Omental fat pad (tissue), 4 donors: ENCODE results near the gene C1QL4. TPM values are rescaled to one million over a fixed set of nuclear protein-coding genes. Genes with fewer than 3 reads are reported as not detected.
"Not testable (repeated sequence)": the region's sequence is repeated elsewhere in the genome, so short reads cannot be mapped to it uniquely, and the experiment has no call there.

Source experiments
- ATAC-seq: fragments of 150-250 bp; one replicate; pipeline ENCODE4 v1.9.1; 2016; ENCODE audit warnings: mild to moderate bottlenecking, moderate library complexity; ENCODE audit not compliant: low FRiP score
- DNase-seq: peaks from one replicate; pipeline ENCODE4 v3.0.0-alpha.2; 2019; ENCODE audit warnings: low spot score
- CTCF ChIP-seq, 3 donors: fragments of 450-650 bp; IDR thresholded peaks; one replicate each; pipeline ENCODE4 v1.5.1; 2016 to 2017; ENCODE audit warnings: antibody characterized with exemption in 3 of 3, mild to moderate bottlenecking in 3 of 3, moderate library complexity in 2 of 3
- total RNA-seq, 4 donors: library from RNA; depleted of rRNA; stranded (reverse); fragments of >200 nt; gene quantifications; one replicate each; pipeline ENCODE4 v1.1.0, GENCODE V29; 2016

Gene C1QL4
- total RNA-seq, 4 donors from 2014 or later, result 0.65 to 1.1 TPM; not detected in 2

- DNase-seq (no peak), ATAC-seq (no peak)
- no peak for TF ChIP-seq CTCF (IDR thresholded peaks at IDR 0.05)
Observed at GRCh38 chr12:49283541-49284429, 53.2 kb downstream of the C1QL4 start.

GRCh38 chr12:49282740-49283375 lies 54.1 kb downstream of the C1QL4 start:
- not testable (repeated sequence) for DNase-seq, ATAC-seq

Other genes starting within 250 kb of the C1QL4 start
- 1 to 10 TPM in 2 of 4 donors, under 1 TPM in 2; 0.72 to 2.0 (median 1.3) TPM for gene DHH, start 242.4 kb downstream of the C1QL4 start, total RNA-seq
- gene LMBR1L, start 226.3 kb downstream of the C1QL4 start, total RNA-seq, result 10 to 100 TPM; 23.2 to 68.4 (median 37.8) TPM
- gene TUBA1B, start 205.8 kb downstream of the C1QL4 start, total RNA-seq, result 1,000 to 10,000 TPM in 1 of 4 donors, 100 to 1,000 TPM in 3; 608 to 1,018 (median 745) TPM
- gene TUBA1A, start 148.1 kb downstream of the C1QL4 start, total RNA-seq, result 100 to 1,000 TPM; 145 to 210 (median 159) TPM
- gene TUBA1C, start 72.1 kb downstream of the C1QL4 start, total RNA-seq, result 100 to 1,000 TPM in 3 of 4 donors, 10 to 100 TPM in 1; 67.8 to 649 (median 241) TPM
- 1 to 10 TPM; 1.3 to 4.4 (median 2.7) TPM for gene PRPH, start 42.0 kb downstream of the C1QL4 start, total RNA-seq
- 1 to 10 TPM in 1 of 4 donors, under 1 TPM in 1, not detected in 2; 0.37 to 1.6 TPM for gene TROAP, start 13.9 kb downstream of the C1QL4 start, total RNA-seq
- gene DNAJC22, start 9.7 kb upstream of the C1QL4 start, total RNA-seq, result 1 to 10 TPM in 3 of 4 donors, not detected in 1; 1.8 to 9.2 (median 3.0) TPM
- gene SPATS2, start 30.3 kb upstream of the C1QL4 start, total RNA-seq, result 10 to 100 TPM in 2 of 4 donors, 1 to 10 TPM in 2; 8.0 to 16.2 (median 9.7) TPM
- 1 to 10 TPM in 1 of 4 donors, under 1 TPM in 3; 0.63 to 1.7 (median 0.79) TPM for gene KCNH3, start 201.8 kb upstream of the C1QL4 start, total RNA-seq
- 10 to 100 TPM; 31.2 to 57.2 (median 33.1) TPM for gene MCRS1, start 231.0 kb upstream of the C1QL4 start, total RNA-seq